GM12878 (cell line): Measurements from ENCODE around the gene GMDS. TPM values are rescaled to one million over a fixed set of nuclear protein-coding genes. Genes with fewer than 3 reads are reported as not detected.

Experiments used
- JUNB ChIP-seq: IDR thresholded peaks from 2 replicates; pipeline ENCODE4 v1.6.1; 2016; ENCODE audit warnings: antibody characterized with exemption, mild to moderate bottlenecking
- NR2C2 ChIP-seq: IDR thresholded peaks from 2 replicates; pipeline ENCODE4 v1.6.1; 2011; ENCODE audit warnings: borderline replicate concordance, low read depth; ENCODE audit not compliant: control insufficient read depth, insufficient read length
- RCOR1 ChIP-seq: conservative IDR thresholded peaks from 2 replicates; pipeline ENCODE4 v1.6.1; 2012; ENCODE audit warnings: low read depth, low read length, improper control_type of control experiment
- polyA plus RNA-seq, 11 experiments: library from polyadenylated mRNA; depleted of rRNA in 4 of 11; unstranded in 6 of 11; stranded (reverse) in 5 of 11; fragments of >200 nt; fragmentation: Nextera tagmentation in 4 of 11; fragmentation: Illumina TruSeq in 1 of 11; extraction: Ambion mirVana in 4 of 11; extraction: Trizol in 1 of 11; gene quantifications; 1 replicate in 1 of 11; 2 replicates in 10 of 11; pipeline versions ENCODE4 v1.2.1 to v1.2.3, GENCODE V29; 2011 to 2016; ENCODE audit warnings: inconsistent platforms in 2 of 11, missing spikeins in 2 of 11, low read depth in 1 of 11
- total RNA-seq, 4 experiments: library from RNA; depleted of rRNA in 3 of 4; stranded (reverse); fragments of >200 nt in 3 of 4; fragmentation: Illumina TruSeq in 1 of 4; extraction: Trizol in 1 of 4; gene quantifications; 2 replicates each; pipeline versions ENCODE4 v1.2.1 to v1.2.3, GENCODE V29; 2013 to 2021
- TF ChIP-seq, protein P1 (sequence below): IDR thresholded peaks from 2 replicates; pipeline ENCODE4 v1.6.1; 2012; ENCODE audit warnings: mild to moderate bottlenecking, low read depth, low read length
- TF ChIP-seq, protein P2 (sequence below): fragments of 450-650 bp; IDR thresholded peaks from 2 replicates; pipeline ENCODE4 v1.6.1; 2017; ENCODE audit warnings: mild to moderate bottlenecking, moderate library complexity
- TF ChIP-seq, protein P3 (sequence below): fragments of 450-650 bp; IDR thresholded peaks from 2 replicates; pipeline ENCODE4 v1.6.1; 2017; ENCODE audit warnings: mild to moderate bottlenecking, moderate library complexity
- TF ChIP-seq, protein P4 (sequence below), 3 experiments: IDR thresholded peaks in 2 of 3; conservative IDR thresholded peaks in 1 of 3; 2 replicates each; pipeline ENCODE4 v1.5.1; 2011; ENCODE audit warnings: low read depth in 3 of 3, low read length in 3 of 3, mild to moderate bottlenecking in 3 of 3, control low read depth in 2 of 3, moderate library complexity in 2 of 3, inconsistent platforms in 1 of 3, mixed read lengths in 1 of 3; ENCODE audit not compliant: control insufficient read depth in 2 of 3, insufficient read depth in 1 of 3; ENCODE audit errors: extremely low read depth in 1 of 3

GMDS gene
- total and polyA plus RNA-seq, 10 of the 15 experiments (the other 5 are each of a cell fraction or from before 2014, with no cell fraction given): 0.61 to 53.8 (median 29.3) TPM

DNA sequence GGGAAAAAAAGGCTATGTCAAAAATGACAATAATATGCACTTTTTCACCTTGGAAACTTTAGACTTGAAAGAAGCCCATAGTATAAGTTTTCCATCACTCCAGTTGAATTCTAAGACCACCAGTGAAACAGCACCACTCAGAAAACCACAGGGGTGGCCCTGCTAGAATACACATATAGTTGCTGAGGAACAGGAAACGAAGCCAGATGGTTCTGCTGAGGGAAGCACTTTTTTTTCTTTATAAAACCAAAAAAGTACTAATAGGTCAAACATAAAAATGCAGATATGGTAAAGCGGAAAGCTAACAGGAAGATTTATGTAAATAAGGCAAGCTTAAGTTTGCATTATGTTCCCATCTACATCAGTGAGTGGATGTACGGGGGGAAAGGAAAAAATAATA, 331.8 kb downstream of the GMDS start (continued):
- TF ChIP-seq, protein P1, sequence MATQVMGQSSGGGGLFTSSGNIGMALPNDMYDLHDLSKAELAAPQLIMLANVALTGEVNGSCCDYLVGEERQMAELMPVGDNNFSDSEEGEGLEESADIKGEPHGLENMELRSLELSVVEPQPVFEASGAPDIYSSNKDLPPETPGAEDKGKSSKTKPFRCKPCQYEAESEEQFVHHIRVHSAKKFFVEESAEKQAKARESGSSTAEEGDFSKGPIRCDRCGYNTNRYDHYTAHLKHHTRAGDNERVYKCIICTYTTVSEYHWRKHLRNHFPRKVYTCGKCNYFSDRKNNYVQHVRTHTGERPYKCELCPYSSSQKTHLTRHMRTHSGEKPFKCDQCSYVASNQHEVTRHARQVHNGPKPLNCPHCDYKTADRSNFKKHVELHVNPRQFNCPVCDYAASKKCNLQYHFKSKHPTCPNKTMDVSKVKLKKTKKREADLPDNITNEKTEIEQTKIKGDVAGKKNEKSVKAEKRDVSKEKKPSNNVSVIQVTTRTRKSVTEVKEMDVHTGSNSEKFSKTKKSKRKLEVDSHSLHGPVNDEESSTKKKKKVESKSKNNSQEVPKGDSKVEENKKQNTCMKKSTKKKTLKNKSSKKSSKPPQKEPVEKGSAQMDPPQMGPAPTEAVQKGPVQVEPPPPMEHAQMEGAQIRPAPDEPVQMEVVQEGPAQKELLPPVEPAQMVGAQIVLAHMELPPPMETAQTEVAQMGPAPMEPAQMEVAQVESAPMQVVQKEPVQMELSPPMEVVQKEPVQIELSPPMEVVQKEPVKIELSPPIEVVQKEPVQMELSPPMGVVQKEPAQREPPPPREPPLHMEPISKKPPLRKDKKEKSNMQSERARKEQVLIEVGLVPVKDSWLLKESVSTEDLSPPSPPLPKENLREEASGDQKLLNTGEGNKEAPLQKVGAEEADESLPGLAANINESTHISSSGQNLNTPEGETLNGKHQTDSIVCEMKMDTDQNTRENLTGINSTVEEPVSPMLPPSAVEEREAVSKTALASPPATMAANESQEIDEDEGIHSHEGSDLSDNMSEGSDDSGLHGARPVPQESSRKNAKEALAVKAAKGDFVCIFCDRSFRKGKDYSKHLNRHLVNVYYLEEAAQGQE: no peak
- no peak for TF ChIP-seq NR2C2
- no peak for TF ChIP-seq JUNB
- TF ChIP-seq, protein P2, sequence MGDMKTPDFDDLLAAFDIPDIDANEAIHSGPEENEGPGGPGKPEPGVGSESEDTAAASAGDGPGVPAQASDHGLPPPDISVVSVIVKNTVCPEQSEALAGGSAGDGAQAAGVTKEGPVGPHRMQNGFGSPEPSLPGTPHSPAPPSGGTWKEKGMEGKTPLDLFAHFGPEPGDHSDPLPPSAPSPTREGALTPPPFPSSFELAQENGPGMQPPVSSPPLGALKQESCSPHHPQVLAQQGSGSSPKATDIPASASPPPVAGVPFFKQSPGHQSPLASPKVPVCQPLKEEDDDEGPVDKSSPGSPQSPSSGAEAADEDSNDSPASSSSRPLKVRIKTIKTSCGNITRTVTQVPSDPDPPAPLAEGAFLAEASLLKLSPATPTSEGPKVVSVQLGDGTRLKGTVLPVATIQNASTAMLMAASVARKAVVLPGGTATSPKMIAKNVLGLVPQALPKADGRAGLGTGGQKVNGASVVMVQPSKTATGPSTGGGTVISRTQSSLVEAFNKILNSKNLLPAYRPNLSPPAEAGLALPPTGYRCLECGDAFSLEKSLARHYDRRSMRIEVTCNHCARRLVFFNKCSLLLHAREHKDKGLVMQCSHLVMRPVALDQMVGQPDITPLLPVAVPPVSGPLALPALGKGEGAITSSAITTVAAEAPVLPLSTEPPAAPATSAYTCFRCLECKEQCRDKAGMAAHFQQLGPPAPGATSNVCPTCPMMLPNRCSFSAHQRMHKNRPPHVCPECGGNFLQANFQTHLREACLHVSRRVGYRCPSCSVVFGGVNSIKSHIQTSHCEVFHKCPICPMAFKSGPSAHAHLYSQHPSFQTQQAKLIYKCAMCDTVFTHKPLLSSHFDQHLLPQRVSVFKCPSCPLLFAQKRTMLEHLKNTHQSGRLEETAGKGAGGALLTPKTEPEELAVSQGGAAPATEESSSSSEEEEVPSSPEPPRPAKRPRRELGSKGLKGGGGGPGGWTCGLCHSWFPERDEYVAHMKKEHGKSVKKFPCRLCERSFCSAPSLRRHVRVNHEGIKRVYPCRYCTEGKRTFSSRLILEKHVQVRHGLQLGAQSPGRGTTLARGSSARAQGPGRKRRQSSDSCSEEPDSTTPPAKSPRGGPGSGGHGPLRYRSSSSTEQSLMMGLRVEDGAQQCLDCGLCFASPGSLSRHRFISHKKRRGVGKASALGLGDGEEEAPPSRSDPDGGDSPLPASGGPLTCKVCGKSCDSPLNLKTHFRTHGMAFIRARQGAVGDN: no peak
- no peak for TF ChIP-seq RCOR1
- TF ChIP-seq, protein P3, sequence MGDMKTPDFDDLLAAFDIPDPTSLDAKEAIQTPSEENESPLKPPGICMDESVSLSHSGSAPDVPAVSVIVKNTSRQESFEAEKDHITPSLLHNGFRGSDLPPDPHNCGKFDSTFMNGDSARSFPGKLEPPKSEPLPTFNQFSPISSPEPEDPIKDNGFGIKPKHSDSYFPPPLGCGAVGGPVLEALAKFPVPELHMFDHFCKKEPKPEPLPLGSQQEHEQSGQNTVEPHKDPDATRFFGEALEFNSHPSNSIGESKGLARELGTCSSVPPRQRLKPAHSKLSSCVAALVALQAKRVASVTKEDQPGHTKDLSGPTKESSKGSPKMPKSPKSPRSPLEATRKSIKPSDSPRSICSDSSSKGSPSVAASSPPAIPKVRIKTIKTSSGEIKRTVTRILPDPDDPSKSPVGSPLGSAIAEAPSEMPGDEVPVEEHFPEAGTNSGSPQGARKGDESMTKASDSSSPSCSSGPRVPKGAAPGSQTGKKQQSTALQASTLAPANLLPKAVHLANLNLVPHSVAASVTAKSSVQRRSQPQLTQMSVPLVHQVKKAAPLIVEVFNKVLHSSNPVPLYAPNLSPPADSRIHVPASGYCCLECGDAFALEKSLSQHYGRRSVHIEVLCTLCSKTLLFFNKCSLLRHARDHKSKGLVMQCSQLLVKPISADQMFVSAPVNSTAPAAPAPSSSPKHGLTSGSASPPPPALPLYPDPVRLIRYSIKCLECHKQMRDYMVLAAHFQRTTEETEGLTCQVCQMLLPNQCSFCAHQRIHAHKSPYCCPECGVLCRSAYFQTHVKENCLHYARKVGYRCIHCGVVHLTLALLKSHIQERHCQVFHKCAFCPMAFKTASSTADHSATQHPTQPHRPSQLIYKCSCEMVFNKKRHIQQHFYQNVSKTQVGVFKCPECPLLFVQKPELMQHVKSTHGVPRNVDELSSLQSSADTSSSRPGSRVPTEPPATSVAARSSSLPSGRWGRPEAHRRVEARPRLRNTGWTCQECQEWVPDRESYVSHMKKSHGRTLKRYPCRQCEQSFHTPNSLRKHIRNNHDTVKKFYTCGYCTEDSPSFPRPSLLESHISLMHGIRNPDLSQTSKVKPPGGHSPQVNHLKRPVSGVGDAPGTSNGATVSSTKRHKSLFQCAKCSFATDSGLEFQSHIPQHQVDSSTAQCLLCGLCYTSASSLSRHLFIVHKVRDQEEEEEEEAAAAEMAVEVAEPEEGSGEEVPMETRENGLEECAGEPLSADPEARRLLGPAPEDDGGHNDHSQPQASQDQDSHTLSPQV: no peak
- TF ChIP-seq, protein P4, sequence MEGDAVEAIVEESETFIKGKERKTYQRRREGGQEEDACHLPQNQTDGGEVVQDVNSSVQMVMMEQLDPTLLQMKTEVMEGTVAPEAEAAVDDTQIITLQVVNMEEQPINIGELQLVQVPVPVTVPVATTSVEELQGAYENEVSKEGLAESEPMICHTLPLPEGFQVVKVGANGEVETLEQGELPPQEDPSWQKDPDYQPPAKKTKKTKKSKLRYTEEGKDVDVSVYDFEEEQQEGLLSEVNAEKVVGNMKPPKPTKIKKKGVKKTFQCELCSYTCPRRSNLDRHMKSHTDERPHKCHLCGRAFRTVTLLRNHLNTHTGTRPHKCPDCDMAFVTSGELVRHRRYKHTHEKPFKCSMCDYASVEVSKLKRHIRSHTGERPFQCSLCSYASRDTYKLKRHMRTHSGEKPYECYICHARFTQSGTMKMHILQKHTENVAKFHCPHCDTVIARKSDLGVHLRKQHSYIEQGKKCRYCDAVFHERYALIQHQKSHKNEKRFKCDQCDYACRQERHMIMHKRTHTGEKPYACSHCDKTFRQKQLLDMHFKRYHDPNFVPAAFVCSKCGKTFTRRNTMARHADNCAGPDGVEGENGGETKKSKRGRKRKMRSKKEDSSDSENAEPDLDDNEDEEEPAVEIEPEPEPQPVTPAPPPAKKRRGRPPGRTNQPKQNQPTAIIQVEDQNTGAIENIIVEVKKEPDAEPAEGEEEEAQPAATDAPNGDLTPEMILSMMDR (IDR thresholded peaks at IDR 0.05 in 2 of 3, conservative IDR thresholded peaks at IDR 0.05 in 1 of 3; ENCODE audit: control insufficient read depth in 2 of 3, extremely low read depth in 1 of 3, insufficient read depth in 1 of 3, low read depth in 3 of 3, low read length in 3 of 3): no peak
